Measurements from ENCODE around the gene EDN1.

EDN1 gene

DNA sequence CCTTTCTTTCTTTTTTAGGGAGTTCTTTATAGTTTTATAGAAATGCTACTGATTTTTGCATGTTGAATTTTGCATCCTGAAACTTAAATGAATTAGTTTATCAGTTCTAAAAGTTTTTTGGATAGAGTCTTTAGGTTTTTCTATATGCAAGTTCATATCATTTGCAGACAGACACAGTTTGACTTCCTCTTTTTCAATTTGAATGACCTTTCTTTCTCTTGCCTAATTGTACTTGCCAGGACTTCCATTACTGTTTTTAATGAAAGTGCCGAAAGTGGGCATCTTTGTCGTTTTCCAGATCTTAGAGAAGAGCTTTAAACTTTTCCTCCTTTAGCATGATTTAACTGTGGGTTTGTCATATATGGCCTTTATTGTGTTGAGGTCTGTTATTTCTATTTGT, 21.1 kb upstream of the EDN1 start:
- no peak for DNase-seq (ENCODE audit: low read depth in 2 of 3, low spot score in 2 of 3)

DNA sequence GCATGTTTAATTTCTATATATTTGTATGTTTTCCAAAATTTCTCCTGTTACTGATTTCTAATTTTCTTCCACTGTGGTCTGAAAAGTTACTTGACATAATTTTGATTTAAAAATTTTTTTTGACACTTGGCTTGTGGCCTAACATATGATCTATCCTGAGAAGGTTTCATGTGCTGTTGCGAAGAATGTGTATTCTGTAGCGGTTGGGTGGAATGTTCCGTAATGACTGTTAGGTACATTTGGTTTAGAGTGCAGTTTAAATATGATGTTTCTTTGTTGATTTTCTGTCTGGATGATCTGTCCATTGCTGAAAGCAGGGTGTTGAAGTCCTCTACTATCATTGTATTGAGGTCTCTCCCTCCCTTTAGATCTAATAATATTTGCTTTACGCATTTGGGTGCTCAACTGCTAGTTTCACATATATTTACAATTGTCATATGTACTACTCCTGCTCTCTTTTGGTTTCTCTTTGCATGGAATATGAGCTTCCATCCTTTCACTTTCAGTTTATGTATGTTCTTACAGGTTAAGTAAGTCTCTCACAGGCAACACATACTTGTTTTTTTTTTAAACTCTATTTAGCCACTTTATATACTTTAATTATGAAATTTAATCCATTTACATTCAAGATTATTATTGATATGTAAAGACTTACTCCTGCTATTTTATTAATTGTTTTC, 19.5 kb upstream of the EDN1 start:
- DNase-seq (ENCODE audit: low read depth in 2 of 3, low spot score in 2 of 3), result no peak

DNA sequence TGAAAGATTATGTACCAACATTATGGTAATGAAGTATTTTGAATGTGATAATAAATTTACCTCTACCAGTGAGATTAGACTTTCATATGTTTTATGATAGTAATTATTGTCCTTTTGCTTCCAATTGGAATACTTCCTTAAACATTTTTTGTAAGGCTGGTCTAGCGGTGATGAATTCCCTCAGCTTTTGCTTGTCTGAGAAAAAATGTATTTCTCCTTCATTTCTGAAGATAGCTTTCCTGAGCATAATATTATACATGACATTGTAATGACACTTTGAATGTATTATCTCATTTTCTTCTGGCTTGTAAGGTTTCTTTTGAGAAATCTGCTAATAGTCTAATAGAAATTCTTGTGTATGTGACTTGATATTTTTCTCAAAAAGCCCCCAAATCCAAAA, 18.6 kb upstream of the EDN1 start:
- DNase-seq (ENCODE audit: low read depth in 2 of 3, low spot score in 2 of 3), result no peak

DNA sequence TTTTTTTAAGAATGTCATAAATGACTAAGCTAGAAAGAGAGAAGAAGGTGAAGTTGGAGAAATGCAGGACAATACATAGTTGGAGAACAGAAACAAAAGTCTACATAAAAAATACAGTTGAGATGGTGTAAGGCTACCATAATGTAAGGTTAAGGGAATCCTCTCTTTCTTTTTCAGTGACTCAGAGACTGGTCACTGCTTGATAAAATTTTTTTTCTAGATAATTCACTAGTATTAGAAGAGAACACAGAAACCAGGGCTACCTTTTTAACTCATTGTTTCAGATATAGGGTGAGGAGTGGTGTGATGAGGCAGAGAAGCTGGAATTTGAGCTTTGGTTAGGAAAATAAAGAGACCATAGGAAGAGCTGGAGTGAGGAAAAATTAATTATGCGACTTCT, 18.2 kb upstream of the EDN1 start:
- no peak for DNase-seq (ENCODE audit: low read depth in 2 of 3, low spot score in 2 of 3)

DNA sequence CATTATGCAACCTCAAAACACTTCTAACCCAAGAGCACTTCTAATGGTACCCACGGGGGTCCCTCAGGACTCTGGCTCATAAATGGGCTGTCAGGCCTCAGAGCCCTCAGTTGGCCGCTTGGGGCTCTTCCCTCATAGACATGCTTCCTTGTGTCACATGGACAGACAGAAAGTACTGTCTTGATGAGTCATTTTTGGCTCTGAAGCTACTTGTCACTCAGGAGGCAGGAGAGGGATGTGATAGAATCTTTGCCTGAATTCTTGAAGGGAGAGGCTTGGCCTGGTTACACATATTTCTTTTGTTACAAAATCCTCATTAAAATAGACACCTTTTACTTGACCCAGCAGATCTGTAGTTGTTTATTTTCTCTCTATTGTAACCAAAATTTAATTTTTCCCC, 15.1 kb upstream of the EDN1 start:
- DNase-seq (ENCODE audit: low read depth in 2 of 3, low spot score in 2 of 3), result no peak

DNA sequence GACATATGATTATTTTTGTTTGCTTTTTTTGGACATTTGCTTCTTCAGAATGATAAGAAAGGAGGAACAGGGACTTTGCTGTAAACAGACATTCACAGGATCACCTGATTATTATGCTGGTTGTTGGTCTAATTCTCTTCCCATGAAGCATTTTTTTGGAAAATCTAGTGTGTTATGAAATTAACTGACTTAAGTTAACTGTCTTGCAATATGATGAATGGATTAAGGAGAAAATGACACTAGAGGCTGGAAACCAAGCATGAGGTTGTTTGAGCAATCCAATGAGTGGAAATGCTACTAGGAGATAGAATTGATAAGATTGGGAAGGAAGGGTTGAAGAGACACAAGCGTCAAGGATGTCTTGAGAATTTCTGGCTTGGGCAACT, 13.2 kb upstream of the EDN1 start:
- DNase-seq (ENCODE audit: low read depth in 2 of 3, low spot score in 2 of 3), result no peak

DNA sequence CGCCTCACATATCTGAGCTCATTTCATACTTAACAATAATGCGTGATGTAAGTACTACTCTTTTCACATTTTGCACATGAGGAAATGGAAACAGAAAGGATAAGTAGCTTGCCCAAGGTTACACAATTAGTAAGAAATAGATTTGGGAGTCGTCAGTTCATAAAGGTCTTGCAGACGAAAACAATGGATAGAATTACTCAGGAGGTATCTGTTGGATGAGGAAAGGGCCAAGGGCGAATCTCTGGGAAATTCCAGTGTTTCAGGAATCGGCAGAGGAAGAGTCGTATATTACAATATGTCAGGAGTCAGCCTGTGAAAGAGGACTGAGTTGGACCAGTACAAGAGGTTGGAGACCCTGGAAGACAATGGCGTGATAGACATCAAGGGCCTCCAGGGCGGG, 12.8 kb upstream of the EDN1 start:
- no peak for DNase-seq (ENCODE audit: low read depth in 2 of 3, low spot score in 2 of 3)

DNA sequence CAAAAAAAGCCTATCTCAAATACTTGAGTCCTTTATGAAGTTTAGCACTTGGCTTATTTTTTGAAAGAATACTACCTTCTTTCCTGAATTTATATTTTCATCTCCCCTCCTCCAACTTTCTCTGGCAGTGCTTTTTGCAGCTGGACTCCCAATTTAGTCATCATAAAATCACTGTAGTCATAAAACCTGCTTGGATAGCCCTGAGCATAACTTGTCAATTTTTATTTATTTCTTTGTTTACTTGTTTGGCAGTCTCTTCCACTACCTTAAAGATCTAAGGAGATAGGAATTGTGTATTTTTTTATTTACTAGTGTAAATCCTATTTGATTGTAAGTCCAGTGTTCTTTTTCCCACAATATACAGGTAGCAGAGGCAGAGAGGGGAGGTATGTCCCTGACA, 11.2 kb upstream of the EDN1 start:
- no peak for DNase-seq (ENCODE audit: low read depth in 2 of 3, low spot score in 2 of 3)

DNA sequence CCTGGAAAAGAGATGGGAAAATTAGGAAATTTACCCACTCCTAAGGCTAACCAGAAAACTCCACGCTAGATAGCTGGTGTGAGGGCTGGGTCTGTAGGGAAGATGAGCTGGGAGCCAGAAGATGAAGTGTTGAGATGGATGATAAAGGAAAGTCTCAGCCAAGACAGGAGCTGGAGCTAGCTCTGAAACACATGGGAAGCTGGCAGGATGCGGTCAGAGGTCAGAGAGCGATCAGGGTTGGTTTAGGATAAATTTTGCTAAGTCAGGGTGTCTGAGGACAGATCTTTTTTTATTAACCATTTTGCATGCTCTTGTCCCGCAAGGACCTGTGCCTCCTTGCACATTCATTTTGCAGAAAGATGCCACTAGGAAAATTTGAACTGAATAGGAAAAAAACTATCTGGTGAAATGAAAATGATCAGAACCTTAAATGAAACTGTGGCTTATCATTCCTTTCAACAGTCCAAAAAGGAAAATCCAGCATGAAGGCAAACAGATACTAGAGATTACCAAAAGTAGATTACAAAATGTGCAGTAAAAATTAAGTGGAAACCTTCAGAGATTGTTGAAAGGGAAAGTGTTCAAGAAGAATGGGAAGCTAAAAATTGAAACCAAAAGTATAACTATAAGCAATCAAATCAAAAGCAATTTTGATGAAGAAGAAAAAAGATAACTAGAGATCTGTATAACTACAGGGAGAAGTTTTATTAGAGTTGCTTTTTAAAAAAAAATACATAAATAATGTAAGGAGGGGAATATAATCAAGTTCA, 10.7 kb upstream of the EDN1 start:
- DNase-seq (ENCODE audit: low read depth in 2 of 3, low spot score in 2 of 3), result no peak

DNA sequence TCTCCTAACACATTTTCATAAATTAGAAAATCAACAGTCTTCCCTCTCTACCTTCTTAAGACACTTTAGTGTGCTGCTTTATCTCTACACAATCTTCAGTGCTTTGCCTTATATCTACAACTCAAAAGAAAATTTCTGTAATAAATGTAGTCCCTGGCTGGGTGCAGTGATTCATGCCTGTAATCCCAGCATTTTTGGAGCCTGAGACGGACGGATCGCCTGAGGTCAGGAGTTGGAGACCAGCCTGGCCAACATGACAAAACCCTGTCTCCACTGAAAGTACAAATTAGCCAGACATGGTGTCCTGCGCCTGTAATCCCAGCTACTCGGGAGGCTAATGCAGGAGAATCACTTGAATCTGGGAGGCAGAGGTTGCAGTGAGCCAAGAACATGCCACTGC, 9.7 kb upstream of the EDN1 start:
- no peak for DNase-seq (ENCODE audit: low read depth in 2 of 3, low spot score in 2 of 3)

DNA sequence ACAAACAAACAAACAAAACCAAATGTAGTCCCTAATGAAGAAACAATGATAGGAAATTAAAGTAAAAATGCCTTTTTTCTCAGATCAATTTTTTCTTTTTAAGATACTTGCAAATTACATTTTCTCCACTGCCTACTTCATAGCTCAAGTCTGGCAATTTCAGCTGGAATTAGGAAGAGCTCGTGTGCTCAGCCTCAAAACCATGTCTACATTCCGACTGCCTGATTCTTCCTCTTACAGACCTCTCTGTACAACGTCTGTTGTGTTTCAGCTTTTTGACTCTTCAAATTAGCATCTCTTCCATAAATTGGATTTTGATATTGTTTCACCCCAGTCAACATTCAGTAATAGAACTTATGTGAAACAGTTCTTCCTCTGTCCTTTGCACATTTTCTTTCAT, 9.3 kb upstream of the EDN1 start:
- DNase-seq (ENCODE audit: low read depth in 2 of 3, low spot score in 2 of 3), result no peak

DNA sequence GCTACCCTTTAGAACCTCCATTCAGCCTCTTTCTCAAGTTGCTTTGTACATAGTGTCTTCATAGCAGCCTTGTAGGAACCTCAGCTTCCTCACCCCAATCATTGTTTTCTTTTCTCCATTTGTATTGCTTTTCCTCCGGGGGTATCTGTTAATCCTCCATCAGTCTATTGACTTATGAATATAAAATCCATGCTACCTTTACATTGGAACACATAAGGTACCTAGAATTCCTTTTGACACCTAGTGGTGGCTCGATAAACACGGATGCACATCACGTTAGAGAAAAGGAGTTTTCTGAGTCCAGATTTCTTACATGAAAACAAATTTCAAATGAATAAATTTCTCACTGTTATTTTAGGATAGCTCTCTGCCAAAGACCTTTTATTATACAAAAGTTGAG, 6.3 kb upstream of the EDN1 start:
- no peak for DNase-seq (ENCODE audit: low read depth in 2 of 3, low spot score in 2 of 3)

DNA sequence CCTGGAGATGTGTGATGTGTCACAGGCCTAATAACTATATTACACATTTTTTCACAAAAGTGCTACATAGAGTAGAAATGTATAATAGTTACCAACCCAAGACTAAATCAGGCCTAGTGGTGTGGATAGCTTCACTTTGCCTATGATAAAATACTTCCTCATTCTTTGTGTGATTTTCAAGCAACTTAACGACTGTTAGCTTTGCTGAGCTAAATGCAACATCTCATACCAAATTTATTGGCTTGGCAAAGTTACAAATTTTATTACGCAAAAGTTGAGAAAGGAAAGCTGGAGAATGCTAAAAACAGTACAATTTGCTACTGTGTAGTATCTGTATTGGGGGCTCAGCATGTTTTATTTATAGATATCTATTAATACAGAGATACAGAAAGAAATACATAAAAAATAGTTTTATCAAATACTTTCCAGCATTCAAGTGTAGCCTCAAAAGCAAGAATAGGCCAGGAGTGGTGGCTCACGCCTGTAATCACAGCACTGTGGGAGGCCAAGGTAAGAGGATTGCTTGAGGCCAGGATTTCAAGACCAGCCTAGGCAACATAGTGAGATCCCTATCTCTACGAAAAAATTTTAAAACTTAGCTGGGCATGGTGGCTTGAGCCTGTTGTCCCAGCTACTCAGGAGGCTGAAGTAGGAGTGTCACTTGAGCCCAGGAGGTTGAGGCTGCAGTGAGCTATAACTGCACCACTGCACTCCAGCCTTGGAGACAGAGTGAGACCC, 3.6 kb upstream of the EDN1 start:
- no peak for DNase-seq (ENCODE audit: low read depth in 2 of 3, low spot score in 2 of 3)

DNA sequence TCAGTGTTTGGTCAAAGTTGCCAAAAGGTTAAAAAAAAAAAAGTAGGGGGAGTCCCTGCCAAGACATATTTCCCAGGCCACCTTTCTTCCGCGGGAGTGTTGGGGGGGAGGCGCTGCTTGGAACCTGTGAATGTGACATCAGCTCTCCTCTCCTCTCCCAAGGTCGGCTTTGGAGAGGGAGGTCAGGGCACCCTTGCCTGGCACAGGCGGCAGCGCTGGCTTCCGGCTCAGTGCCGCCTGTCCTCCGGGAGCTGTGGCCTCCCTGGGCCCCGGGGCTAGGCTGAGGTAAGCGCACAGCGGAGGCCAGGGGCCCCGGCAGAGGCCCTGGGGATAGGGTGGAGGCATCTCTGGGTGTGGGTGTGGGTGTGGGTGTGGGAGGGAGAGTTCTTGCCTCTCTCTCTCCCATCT, 1.9 kb upstream of the EDN1 start:
- no peak for DNase-seq (ENCODE audit: low read depth in 2 of 3, low spot score in 2 of 3)

DNA sequence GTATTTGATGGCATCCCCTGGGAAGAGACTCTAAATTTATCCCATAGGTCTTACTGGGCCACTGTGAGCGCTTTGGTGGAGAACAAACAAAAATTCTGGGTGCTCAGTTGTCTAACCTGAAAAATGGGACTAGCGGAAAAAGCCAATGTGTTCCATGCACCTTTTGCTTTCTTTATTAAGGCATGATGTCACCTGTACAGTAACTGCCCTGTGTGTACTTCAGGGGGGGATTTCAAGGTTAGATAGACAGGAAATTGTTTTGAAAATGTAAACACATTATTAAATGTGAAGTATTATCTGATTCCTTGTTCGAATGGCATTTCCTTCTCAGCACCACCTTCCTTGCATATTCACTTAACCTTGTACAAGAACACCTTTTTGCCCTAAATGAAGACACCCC, 1.2 kb upstream of the EDN1 start:
- DNase-seq (ENCODE audit: low read depth in 2 of 3, low spot score in 2 of 3), result no peak

DNA sequence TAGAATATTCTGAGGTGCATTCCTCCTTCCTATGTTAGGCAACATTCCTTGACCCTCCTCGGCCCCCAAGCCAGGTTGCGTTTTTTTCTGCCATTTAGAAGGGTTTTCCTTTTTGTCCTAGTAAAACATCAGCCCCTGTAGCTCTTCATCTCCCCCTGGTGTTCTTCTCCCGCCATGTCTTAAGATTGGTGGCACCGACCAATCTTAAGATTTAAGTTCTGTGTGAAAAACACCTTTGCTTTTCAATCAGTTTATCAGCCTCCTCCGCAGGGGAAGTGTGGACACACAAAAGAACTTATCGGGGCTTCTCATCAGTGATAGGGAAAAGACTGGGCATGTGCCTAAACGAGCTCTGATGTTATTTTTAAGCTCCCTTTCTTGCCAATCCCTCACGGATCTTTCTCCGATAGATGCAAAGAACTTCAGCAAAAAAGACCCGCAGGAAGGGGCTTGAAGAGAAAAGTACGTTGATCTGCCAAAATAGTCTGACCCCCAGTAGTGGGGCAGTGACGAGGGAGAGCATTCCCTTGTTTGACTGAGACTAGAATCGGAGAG, 719 bp upstream of the EDN1 start:
- peak in 2 of 3 experiments; percentile 23 to 27 for DNase-seq (ENCODE audit: low read depth in 2 of 3, low spot score in 2 of 3)

DNA sequence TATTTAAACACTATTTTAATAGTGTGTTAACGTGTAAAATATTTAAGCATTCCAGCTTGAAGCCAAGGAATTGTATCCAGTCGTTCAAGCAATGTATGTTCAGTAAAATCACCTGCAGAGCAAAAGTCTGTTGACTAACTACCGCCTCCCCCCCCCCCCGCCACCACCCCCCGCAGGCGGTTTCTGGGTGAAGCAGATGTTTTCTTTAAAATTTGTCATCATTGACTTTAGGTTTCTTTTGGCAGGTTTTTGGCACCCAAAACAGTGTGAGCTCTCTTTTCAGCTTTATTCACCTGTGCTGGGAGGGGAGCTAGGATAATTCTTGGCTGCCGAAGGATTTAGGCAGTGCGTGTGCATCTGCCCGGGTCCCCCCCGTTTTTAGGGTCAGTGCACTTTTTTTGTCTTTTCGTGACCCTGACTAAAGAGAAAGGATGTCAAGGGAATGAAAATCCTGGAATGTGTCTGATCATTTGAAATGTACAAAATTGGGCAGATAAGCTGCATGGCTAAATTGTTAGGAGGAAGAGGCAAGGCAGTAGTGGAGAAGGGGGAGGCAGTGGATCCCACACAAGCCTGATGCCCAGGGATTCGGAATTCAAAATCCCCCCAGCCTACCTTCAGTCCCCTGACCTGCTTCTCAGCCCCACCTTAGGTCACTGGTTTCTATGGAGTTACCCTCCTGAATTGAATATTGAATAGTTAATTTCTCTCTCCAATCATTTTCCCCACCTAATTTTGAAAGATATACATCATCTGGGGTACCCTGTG, 1.1 kb downstream of the EDN1 start:
- DNase-seq (ENCODE audit: low read depth in 2 of 3, low spot score in 2 of 3), result no peak

DNA sequence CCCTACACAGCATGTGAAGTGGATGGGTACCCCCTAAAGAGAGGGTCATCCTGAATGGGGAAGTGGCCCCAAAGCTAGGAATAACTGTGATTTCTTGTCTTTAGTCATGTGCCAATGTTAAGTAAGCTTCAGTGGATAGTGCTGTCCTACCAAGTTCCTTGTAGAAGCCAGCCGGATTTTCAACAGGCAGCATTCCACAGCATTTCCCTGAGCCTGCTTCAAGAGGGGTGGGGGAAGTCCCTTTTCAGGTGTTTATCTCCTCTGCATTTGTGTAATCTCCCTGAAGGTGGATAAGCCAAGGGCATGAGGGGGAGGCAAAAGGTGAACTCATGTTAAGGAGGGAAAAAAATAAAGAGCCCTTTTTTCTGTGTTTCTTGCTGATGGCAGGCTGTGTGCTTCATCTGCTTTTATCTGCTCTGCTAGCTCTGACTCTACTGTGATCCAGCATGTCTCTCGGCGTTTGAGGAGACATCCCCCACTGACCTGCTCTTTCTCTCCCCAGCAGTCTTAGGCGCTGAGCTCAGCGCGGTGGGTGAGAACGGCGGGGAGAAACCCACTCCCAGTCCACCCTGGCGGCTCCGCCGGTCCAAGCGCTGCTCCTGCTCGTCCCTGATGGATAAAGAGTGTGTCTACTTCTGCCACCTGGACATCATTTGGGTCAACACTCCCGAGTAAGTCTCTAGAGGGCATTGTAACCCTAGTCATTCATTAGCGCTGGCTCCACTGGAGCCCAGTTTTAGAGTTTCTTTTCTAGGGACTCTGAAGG, 1.9 kb downstream of the EDN1 start:
- no peak for DNase-seq (ENCODE audit: low read depth in 2 of 3, low spot score in 2 of 3)

DNA sequence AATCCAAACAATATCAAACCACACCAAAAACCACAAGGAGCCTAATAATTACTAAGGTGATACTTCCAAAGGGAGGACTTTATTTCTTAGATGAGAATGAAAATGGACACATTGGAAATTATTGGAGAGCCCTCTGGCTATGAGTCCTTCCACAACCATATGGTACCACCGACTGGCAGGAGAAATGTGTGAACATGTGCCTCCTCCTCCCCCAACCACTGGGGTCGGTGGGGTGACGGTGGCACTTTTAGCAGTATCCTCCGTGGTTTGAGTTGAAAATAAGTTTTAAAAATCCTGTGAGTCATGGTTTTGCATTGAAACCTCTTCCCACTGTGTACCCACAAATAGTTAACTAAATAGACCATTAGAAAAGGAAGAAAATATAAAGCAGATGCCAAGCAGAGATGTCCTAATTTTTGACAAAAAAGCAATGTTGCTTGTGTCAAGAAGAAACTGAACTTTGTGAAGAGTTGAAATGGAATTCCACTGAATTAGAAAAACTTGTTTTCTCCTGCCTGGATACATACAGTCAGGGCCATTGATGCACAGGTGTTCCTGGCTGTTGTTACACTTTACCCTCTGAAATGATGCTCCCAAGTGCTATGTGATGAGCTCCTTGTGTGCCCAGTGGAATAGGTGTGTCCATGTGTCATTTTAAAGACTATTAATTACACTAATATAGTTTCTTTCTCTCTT, 3.2 kb downstream of the EDN1 start:
- no peak for DNase-seq (ENCODE audit: low read depth in 2 of 3, low spot score in 2 of 3)
